HG02798 (cell line): Measurements from ENCODE around the gene SERPINA3.
"Not testable (repeated sequence)": the region's sequence is repeated elsewhere in the genome, so short reads cannot be mapped to it uniquely, and the experiment has no call there.

ENCODE experiments used
- ATAC-seq: cut with Tn5 transposase; IDR thresholded peaks from one replicate; pipeline ENCODE4 v1.9.1; 2021; ENCODE audit warnings: mild to moderate bottlenecking; ENCODE audit not compliant: unreplicated experiment, poor library complexity

SERPINA3 gene

GRCh38 chr14:94583557-94583956, 28.6 kb upstream of the SERPINA3 start:
- ATAC-seq: no peak

DNA sequence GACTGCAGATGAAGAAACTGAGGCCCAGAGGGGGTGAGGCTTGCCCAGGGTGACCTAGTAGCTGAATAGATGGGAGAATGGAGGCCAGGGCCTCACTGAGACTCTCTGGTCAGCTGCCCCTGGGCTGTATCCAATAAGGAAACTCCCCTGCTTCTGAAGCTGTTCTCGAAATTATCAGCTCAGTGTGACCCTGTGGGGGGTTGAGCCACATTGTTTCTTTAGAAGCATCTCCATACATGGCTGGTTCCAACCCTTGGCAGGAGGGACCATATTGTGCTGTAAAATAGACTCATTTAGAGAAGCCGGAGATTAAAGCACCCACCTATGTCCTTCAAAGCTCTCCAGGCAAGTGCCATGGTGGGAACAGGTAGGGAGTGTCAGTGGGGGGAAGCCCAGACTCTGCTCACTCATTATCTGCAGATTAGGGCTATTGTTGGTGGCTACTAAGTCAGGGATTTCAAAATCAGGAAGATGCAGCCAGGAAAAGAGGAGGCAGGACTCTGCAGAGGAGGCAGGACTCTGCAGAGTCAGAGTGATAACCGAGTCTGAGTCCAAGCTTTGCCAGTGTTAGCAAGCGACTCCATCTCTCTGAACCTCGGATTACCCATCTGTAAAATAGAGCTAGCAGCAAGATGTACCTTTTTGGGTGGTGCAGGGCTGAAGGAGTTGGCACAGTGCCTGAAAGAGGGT, 27.5 kb upstream of the SERPINA3 start:
- no peak for ATAC-seq

GRCh38 chr14:94586635-94587034, 25.6 kb upstream of the SERPINA3 start:
- no peak for ATAC-seq

DNA sequence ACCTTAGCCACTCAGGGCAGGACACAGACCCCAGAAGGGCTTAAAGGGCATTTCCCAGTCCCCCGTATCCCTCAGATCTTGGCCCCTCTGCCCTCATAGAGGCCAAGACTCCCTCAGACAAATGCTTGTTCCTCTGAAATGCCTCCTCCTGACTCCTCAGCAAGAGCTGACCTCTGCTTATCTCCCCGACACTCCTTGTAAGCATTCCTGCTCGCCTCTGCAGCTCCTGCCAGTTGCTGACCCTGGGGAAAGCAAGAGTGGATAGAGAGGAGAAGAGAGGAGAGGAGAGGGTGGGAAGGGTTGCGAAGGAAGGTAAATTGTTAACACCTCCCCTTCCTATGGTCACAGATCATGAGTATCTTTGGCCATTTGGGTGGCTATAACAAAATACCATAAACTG, 23.9 kb upstream of the SERPINA3 start:
- no peak for ATAC-seq

DNA sequence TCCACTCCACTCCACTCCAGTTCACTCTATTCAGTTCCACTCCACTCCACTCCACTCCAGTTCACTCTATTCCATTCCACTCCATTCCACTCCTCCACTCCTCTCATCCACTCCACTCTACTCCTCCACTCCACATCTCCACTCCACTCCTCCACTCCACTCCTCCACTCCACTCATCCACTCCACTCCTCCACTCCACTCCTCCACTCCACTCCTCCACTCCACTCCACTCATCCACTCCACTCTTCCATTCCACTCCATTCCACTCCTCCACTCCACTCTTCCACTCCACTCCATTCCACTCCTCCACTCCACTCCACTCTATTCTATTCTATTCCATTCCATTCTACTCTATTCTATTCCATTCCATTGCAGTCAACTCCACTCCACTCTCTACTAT, 21.1 kb upstream of the SERPINA3 start:
- ATAC-seq: no peak

DNA sequence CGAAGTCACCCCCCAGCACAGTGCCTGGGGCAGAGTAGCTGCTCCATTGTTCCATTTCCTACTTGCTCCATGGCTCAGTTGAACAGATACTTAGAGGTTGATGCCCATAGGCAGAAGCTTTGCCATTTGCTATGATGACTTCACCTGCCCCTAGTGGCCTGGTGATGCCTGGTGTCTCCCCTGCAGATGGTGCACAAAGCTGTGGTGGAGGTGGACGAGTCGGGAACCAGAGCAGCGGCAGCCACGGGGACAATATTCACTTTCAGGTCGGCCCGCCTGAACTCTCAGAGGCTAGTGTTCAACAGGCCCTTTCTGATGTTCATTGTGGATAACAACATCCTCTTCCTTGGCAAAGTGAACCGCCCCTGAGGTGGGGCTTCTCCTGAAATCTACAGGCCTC, 20.3 kb upstream of the SERPINA3 start:
- ATAC-seq: no peak

- ATAC-seq: no peak
Observed at GRCh38 chr14:94592457-94592856, 19.7 kb upstream of the SERPINA3 start.

DNA sequence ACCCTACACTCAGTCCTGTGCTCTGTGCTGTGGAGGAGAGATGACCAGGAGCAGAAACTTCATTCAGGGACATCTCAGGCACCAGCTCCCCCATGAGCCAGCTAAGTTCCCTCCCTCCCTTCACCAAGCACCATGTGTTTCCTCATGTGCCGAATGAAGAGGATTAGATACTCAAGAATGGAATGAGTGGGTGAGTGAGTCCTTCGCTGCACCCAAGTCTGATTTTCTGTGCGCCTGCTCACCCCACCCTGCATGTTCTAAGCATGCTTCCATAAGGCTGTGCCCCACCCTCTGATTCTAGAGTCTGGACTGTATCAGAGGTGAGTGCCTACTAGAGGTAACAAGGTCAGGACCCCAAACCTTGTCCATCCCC, 18.8 kb upstream of the SERPINA3 start:
- ATAC-seq: no peak

- no peak for ATAC-seq
Observed at GRCh38 chr14:94593749-94594431, 18.3 kb upstream of the SERPINA3 start.

- no peak for ATAC-seq
Observed at GRCh38 chr14:94594441-94594840, 17.8 kb upstream of the SERPINA3 start.

- no peak for ATAC-seq
Observed at GRCh38 chr14:94595912-94596311, 16.3 kb upstream of the SERPINA3 start.

GRCh38 chr14:94596361-94596760, 15.8 kb upstream of the SERPINA3 start:
- no peak for ATAC-seq

DNA sequence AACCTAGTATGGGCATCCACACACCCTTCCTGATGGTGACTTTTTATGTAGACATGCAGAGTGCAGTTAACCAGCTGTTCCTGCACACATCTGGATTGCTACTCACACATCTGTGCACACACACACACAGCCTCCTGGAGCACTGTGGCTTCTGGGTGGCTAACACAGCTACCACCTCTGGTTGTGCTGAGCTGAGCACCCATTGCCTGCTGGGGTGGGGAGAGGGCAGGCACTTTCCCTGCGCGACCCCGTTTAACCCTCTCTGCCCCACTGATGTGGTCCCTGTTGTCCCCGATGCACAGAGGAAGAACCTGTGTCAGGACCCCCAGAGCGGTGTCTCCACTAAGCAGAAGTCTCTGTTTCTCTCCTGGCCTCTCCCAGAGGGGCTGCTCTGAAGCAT, 14.4 kb upstream of the SERPINA3 start:
- ATAC-seq: no peak

DNA sequence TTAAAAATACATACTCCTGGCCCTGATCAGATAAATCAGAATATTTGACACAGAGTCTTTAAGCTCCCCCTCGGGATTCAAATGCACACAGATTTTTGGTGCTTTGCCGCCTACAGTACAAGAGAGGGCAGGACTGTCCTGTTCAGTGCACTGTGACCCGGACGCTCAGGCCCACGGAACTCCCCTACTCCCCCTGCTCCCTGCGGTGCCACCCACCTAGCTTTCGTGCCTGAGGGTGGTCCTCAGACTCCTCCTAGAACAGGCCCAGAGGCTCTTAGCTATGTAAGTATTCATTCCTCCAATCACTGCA, 13.7 kb upstream of the SERPINA3 start:
- no peak for ATAC-seq

DNA sequence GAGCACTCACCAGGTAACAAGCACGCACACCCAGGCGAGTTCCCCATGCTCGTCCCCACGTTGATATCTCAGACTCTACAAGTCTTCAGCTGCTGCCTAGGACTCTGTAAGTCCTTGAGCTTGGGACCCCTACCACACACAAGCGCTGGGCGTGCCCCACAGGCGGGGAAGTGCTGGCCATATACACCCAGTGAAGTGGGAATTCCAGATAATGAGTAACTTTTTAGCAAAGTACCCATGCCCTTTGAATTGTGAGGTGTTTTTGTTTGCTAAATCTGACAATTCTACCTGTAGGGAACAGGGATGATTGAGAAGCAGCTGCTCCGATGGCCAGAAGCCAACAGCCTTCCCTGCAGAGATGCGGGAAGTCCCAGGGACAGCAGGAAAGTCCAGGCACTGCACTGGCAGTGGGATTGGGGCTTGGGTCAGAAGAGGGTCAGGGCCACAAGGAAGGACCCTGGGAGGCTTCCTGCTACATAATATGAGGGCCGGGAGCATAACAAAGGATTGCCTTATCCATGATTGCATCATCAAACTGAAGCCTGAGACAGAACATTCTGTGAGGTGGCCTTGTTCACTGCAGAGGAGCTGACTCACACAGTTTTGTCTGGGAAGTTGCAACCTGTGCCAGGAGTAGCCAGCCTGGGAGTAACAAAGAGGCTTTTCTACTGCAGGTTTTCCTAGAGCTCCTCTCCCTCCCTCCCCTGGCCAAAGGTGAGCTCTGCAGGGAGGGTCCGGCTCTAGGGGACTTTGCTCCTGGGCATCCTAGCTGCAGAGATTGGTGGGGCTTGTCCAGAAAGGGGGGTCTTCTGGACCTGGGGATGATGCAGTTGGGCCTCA, 13.2 kb upstream of the SERPINA3 start:
- ATAC-seq: no peak

- no peak for ATAC-seq
Observed at GRCh38 chr14:94599656-94600004, 12.6 kb upstream of the SERPINA3 start.

DNA sequence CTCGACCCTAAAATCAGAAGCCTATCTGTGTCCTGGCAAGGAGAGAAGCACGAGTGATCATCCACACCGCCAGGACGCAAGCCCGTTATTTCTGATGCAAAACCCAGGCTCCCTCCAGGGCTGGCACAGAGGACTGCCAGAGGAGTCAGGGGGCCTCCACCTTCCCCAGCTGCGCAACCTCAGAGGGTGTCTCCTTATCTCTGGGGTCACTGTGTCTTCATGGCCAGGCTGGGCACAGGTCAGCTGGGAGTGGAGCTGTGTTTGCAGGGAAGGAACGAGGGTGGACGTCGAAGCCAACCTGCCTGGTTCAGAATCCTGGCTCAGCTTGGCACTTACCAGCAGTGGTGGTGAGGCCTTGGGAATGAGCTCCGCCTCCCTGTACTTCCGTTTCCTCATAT, 12.0 kb upstream of the SERPINA3 start:
- ATAC-seq: no peak

GRCh38 chr14:94601884-94602391, 10.3 kb upstream of the SERPINA3 start:
- no peak for ATAC-seq

- no peak for ATAC-seq
Observed at GRCh38 chr14:94602722-94603121, 9.5 kb upstream of the SERPINA3 start.

DNA sequence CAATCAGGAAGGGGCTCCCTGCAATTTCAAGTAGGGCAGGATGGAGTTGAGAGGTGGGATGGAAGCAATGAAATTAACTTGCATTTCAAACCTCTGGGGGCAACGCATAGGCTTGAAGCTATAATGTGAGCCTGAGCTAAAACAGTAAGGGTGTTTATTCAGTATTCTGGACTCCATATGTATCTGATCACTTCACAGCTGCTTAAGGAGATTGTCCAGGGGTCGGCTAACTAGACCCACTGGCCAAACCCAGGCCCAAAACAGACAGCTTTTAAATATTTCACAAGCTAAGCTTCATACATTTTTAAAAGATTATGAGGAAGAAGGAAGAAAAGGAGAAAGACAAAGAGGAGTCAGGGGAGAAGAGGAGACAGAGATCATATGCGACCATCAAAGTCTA, 6.8 kb upstream of the SERPINA3 start:
- no peak for ATAC-seq

GRCh38 chr14:94608966-94609365, 3.2 kb upstream of the SERPINA3 start:
- not testable (repeated sequence) for ATAC-seq
